H1 (cell line): ENCODE results near the gene EPS8. TPM values are rescaled to one million over a fixed set of nuclear protein-coding genes. Genes with fewer than 3 reads are reported as not detected.

Experiments
- CTCF ChIA-PET: fragments of 300-600 bp; sonication (Branson Sonifier 250); formaldehyde crosslinking; loops from one replicate; lab custom pipeline; 2021; ENCODE audit not compliant: partially characterized antibody; lab: Charles Lee
- POLR2A ChIA-PET: fragments of 300-600 bp; sonication (Branson Sonifier 250); formaldehyde crosslinking; loops from one replicate; lab custom pipeline; 2021; ENCODE audit warnings: inconsistent platforms; ENCODE audit not compliant: partially characterized antibody; lab: Charles Lee
- DNase-seq, 2 experiments: peaks; one replicate each; pipeline versions ENCODE4 v3.0.0 to v3.0.0-alpha.2; 2010 to 2022; ENCODE audit warnings: low spot score in 2 of 2, low read depth in 1 of 2, mixed read lengths in 1 of 2
- FAIRE-seq: peaks from 2 replicates; lab custom pipeline; 2011; peaks lifted over from hg19 to GRCh38; lab: Jason Lieb, UNC
- H2AFZ ChIP-seq: 2 replicates; pipeline ENCODE4 v1.8.1; 2012; ENCODE audit warnings: low read length, inconsistent platforms
- H2AK5ac ChIP-seq: 2 replicates; pipeline ENCODE4 v1.6.1; 2013; ENCODE audit warnings: low read depth, low read length
- H2BK120ac ChIP-seq: replicated peaks from 2 replicates; pipeline ENCODE3; 2013; ENCODE audit warnings: low read depth, low read length, inconsistent platforms
- H2BK12ac ChIP-seq: 2 replicates; pipeline ENCODE4 v1.6.1; 2013; ENCODE audit warnings: low read depth, low read length
- H2BK15ac ChIP-seq: 2 replicates; pipeline ENCODE4 v1.6.1; 2013; ENCODE audit warnings: low read length
- H2BK20ac ChIP-seq: 2 replicates; pipeline ENCODE4 v1.6.1; 2013; ENCODE audit warnings: low read length
- H2BK5ac ChIP-seq: 2 replicates; pipeline ENCODE4 v1.6.1; 2013; ENCODE audit warnings: low read depth, low read length
- H3K14ac ChIP-seq: 2 replicates; pipeline ENCODE4 v1.6.1; 2013; ENCODE audit warnings: inconsistent platforms; ENCODE audit not compliant: insufficient read length
- H3K18ac ChIP-seq: 2 replicates; pipeline ENCODE4 v1.6.1; 2013; ENCODE audit warnings: low read length; ENCODE audit errors: extremely low read depth
- H3K23ac ChIP-seq: 2 replicates; pipeline ENCODE4 v1.6.1; 2013; ENCODE audit warnings: inconsistent platforms; ENCODE audit not compliant: insufficient read length
- H3K23me2 ChIP-seq: 2 replicates; pipeline ENCODE4 v1.6.1; 2013; ENCODE audit warnings: low read depth, low read length
- H3K27ac ChIP-seq: 2 replicates; pipeline ENCODE4 v1.6.1; 2011; ENCODE audit warnings: low read depth, low read length, inconsistent platforms
- H3K27me3 ChIP-seq, 4 experiments: replicated peaks in 1 of 4; 1 replicate in 1 of 4; 2 replicates in 3 of 4; pipeline versions ENCODE4 v1.6.1 to v1.8.1; 2011 to 2013; ENCODE audit warnings: low read length in 3 of 4, mild to moderate bottlenecking in 3 of 4, inconsistent platforms in 2 of 4, mixed read lengths in 2 of 4, moderate library complexity in 1 of 4; ENCODE audit not compliant: control insufficient read depth in 3 of 4, insufficient read depth in 3 of 4; ENCODE audit errors: extremely low read depth in 1 of 4
- H3K36me3 ChIP-seq, 4 experiments: 2 replicates each; pipeline versions ENCODE4 v1.6.1 to v1.8.1; 2011 to 2013; ENCODE audit warnings: mild to moderate bottlenecking in 4 of 4, low read length in 3 of 4, moderate library complexity in 2 of 4, control low read depth in 1 of 4, inconsistent platforms in 1 of 4; ENCODE audit not compliant: insufficient read depth in 4 of 4, control insufficient read depth in 2 of 4
- H3K4ac ChIP-seq: replicated peaks from 2 replicates; pipeline ENCODE3; 2013; ENCODE audit warnings: low read length, low read depth, mixed read lengths, inconsistent platforms; ENCODE audit not compliant: insufficient read length
- H3K4me1 ChIP-seq, 4 experiments: replicated peaks in 1 of 4; 1 replicate in 1 of 4; 2 replicates in 3 of 4; pipeline versions ENCODE4 v1.6.1 to v1.8.1; 2011 to 2013; ENCODE audit warnings: low read length in 3 of 4, inconsistent platforms in 2 of 4, mixed read lengths in 1 of 4; ENCODE audit not compliant: insufficient read depth in 4 of 4, control insufficient read depth in 3 of 4
- H3K4me2 ChIP-seq, 2 experiments: 2 replicates each; pipeline versions ENCODE4 v1.6.1 to v1.8.1; 2011 to 2013; ENCODE audit warnings: low read depth in 2 of 2, low read length in 2 of 2, control low read depth in 1 of 2, inconsistent platforms in 1 of 2, mild to moderate bottlenecking in 1 of 2; ENCODE audit not compliant: insufficient read depth in 1 of 2
- H3K4me3 ChIP-seq, 4 experiments: fragments of 200-600, 300-600 bp in 1 of 4; sonication (generic), shearing (Covaris generic), sonication (Bioruptor Twin) in 1 of 4; 2 replicates each; pipeline versions ENCODE4 v1.5.1 to v1.8.1; 2011 to 2016; ENCODE audit warnings: low read length in 4 of 4, low read depth in 3 of 4, control low read depth in 2 of 4, inconsistent platforms in 2 of 4, mild to moderate bottlenecking in 2 of 4, mixed read lengths in 1 of 4, moderate library complexity in 1 of 4; ENCODE audit not compliant: insufficient read depth in 2 of 4; ENCODE audit errors: extremely low read depth in 1 of 4
- H3K56ac ChIP-seq: replicated peaks from 2 replicates; pipeline ENCODE3; 2013; ENCODE audit warnings: low read depth, mild to moderate bottlenecking, mixed read lengths, low read length, inconsistent platforms; ENCODE audit not compliant: insufficient read length
- H3K79me1 ChIP-seq: 2 replicates; pipeline ENCODE4 v1.6.1; 2013; ENCODE audit warnings: low read depth, low read length, control low read depth
- H3K79me2 ChIP-seq, 2 experiments: 2 replicates each; pipeline versions ENCODE4 v1.6.1 to v1.8.1; 2012 to 2013; ENCODE audit warnings: low read length in 2 of 2, mild to moderate bottlenecking in 2 of 2, inconsistent platforms in 1 of 2; ENCODE audit not compliant: insufficient read depth in 2 of 2, control insufficient read depth in 1 of 2
- H3K9ac ChIP-seq, 4 experiments: replicated peaks in 1 of 4; 1 replicate in 1 of 4; 2 replicates in 3 of 4; pipeline versions ENCODE4 v1.6.1 to v1.8.1; 2011 to 2013; ENCODE audit warnings: low read depth in 3 of 4, low read length in 3 of 4, control low read depth in 2 of 4, mild to moderate bottlenecking in 2 of 4, moderate library complexity in 2 of 4, inconsistent platforms in 1 of 4; ENCODE audit errors: extremely low read depth in 1 of 4
- H3K9me3 ChIP-seq, 2 experiments: 2 replicates each; pipeline versions ENCODE4 v1.6.1 to v1.8.1; 2012 to 2013; ENCODE audit warnings: mild to moderate bottlenecking in 2 of 2, moderate library complexity in 2 of 2, control low read depth in 1 of 2, inconsistent platforms in 1 of 2, low read depth in 1 of 2, low read length in 1 of 2, mixed read lengths in 1 of 2; ENCODE audit not compliant: insufficient read depth in 2 of 2
- H4K20me1 ChIP-seq, 2 experiments: replicated peaks in 1 of 2; 2 replicates each; pipeline versions ENCODE3 to v1.8.1; 2011 to 2013; ENCODE audit warnings: inconsistent platforms in 2 of 2, low read length in 2 of 2, mild to moderate bottlenecking in 1 of 2; ENCODE audit not compliant: insufficient read depth in 2 of 2, control insufficient read depth in 1 of 2
- H4K5ac ChIP-seq: 2 replicates; pipeline ENCODE4 v1.6.1; 2013; ENCODE audit warnings: low read length, low read depth, mixed read lengths, inconsistent platforms; ENCODE audit not compliant: insufficient read length
- H4K8ac ChIP-seq: 2 replicates; pipeline ENCODE4 v1.8.0; 2013; ENCODE audit warnings: mild to moderate bottlenecking, moderate library complexity, low read length, inconsistent platforms; ENCODE audit not compliant: insufficient read depth; ENCODE audit errors: extremely low read depth
- H4K91ac ChIP-seq: replicated peaks from 2 replicates; pipeline ENCODE3; 2013; ENCODE audit warnings: low read length, mixed read lengths, inconsistent platforms; ENCODE audit not compliant: insufficient read length
- HDAC2 ChIP-seq, 2 experiments: fragments of 300-600 bp in 1 of 2; sonication (generic) in 1 of 2; IDR thresholded peaks; 2 replicates each; pipeline ENCODE4 v1.6.1; 2011 to 2012; ENCODE audit warnings: low read depth in 2 of 2, low read length in 2 of 2, mild to moderate bottlenecking in 2 of 2, moderate library complexity in 2 of 2, borderline replicate concordance in 1 of 2, inconsistent platforms in 1 of 2
- HDAC6 ChIP-seq: IDR thresholded peaks from one replicate; pipeline ENCODE4 v1.7.1; 2012; ENCODE audit warnings: low read depth, mild to moderate bottlenecking, inconsistent platforms, low read length, moderate library complexity
- SP2 ChIP-seq: IDR thresholded peaks from 2 replicates; pipeline ENCODE4 v1.6.1; 2012; ENCODE audit warnings: mild to moderate bottlenecking, low read length, inconsistent platforms
- WGBS, 2 experiments: shearing (Covaris generic) in 1 of 2; methylation state at CpG; one replicate each; pipeline versions ENCODE4 v1.1.6 to v1.1.7; 2013 to 2015; ENCODE audit warnings: low lambda C conversion rate in 2 of 2, mixed read lengths in 2 of 2, inconsistent platforms in 1 of 2, low coverage in 1 of 2, missing lambda C conversion rate in 1 of 2; ENCODE audit not compliant: insufficient replicate concordance in 2 of 2, insufficient coverage in 1 of 2, insufficient read length in 1 of 2; ENCODE audit errors: extremely low coverage in 1 of 2, missing lambda C conversion rate in 1 of 2; 5-methylcytosine and 5-hydroxymethylcytosine counted together
- polyA plus RNA-seq, 7 experiments: library from polyadenylated mRNA; depleted of rRNA in 3 of 7; stranded (reverse) in 5 of 7; unstranded in 2 of 7; fragments of >200 nt in 5 of 7; fragments of 200-250 nt in 2 of 7; gene quantifications; 1 replicate in 5 of 7; 2 replicates in 1 of 7; 4 replicates in 1 of 7; pipeline versions ENCODE4 v1.2.1 to v1.2.3, GENCODE V29; 2011 to 2013; ENCODE audit warnings: missing spikeins in 2 of 7, mixed read lengths in 2 of 7
- total RNA-seq: library from RNA; stranded (reverse); fragmentation: NEBNext Ultra II Directional; extraction: Animal tissue kit (Norgen Biotek cat#: 25700); gene quantifications from 2 replicates; pipeline ENCODE4 v1.2.1, GENCODE V29; 2021

EPS8 gene
- total and polyA plus RNA-seq, 2 of the 8 experiments (the other 6 are each of a cell fraction or from before 2014, with no cell fraction given) = 3.0 to 4.6 TPM

GRCh38 chr12:15705606-15706005, 83.6 kb downstream of the EPS8 start:
- CTCF ChIA-PET = interaction anchor here (0.7 to 1.0 kb wide), 3 partner anchors 11 to 150 kb away, joined by 3 to 4 read pairs (median 3); no protein-coding TSS in a partner anchor
- H3K14ac ChIP-seq = no peak overlapping the region
- H2BK5ac ChIP-seq = no peak overlapping the region
- no peak for DNase-seq
- WGBS, 2 experiments = 89% methylated on average over 2 of the region's 2 CpGs; no CpG with 5 or more reads in 1 of the 2 experiments
- H3K27ac ChIP-seq = no peak overlapping the region
- no peak overlapping the region for H2BK20ac ChIP-seq
- H3K18ac ChIP-seq = no peak overlapping the region
- no peak overlapping the region for H4K5ac ChIP-seq
- H4K20me1 ChIP-seq = no peaks in the 10 kb centered on the region
- no peaks in the 10 kb centered on the region for H3K9me3 ChIP-seq
- no peak overlapping the region for H4K8ac ChIP-seq
- no peak overlapping the region for H3K23ac ChIP-seq
- TF ChIP-seq HDAC2 (IDR thresholded peaks at IDR 0.05; ENCODE audit: borderline replicate concordance in 1 of 2, low read depth in 2 of 2, low read length in 2 of 2) (no peak), SP2 (no peak), HDAC6 (no peak)
- H2AFZ ChIP-seq = no peak overlapping the region
- H3K27me3 ChIP-seq = no peaks in the 10 kb centered on the region
- POLR2A ChIA-PET = no interaction called here
- H3K23me2 ChIP-seq = no peaks in the 10 kb centered on the region
- no peak overlapping the region for H2BK120ac ChIP-seq
- no peak overlapping the region for H3K4ac ChIP-seq
- no peak overlapping the region for H4K91ac ChIP-seq
- H3K9ac ChIP-seq = no peak overlapping the region
- H3K4me2 ChIP-seq = no peak overlapping the region
- no peak overlapping the region for H2AK5ac ChIP-seq
- H3K4me1 ChIP-seq = peaks cover 0 to 5% (median 2%) of the 10 kb centered on the region in 4 experiments; a peak in 3 of 7 replicates
- no peak for FAIRE-seq
- no peak overlapping the region for H3K4me3 ChIP-seq
- no peak overlapping the region for H3K56ac ChIP-seq
- no peaks in the 10 kb centered on the region for H3K79me1 ChIP-seq
- no peaks in the 10 kb centered on the region for H3K79me2 ChIP-seq
- no peak overlapping the region for H2BK12ac ChIP-seq
- H2BK15ac ChIP-seq = no peak overlapping the region
- no peaks in the 10 kb centered on the region for H3K36me3 ChIP-seq
